Ramos (cell line): Measurements from ENCODE around the gene LNPEP.

Experiments
- in situ Hi-C: fragments of 300-500 bp; cut with MboI; formaldehyde crosslinking; loops from one replicate; pipeline ENCODE4 v1.14.3; 2022; ENCODE audit warnings: low sequenced_read_pairs; ENCODE audit not compliant: unreplicated experiment

LNPEP gene

GRCh38 chr5:96994493-96994892, 58.6 kb downstream of the LNPEP start:
- in situ Hi-C loops: no loop called here

- in situ Hi-C loops: no loop called here
Observed at GRCh38 chr5:96995419-96995818, 59.5 kb downstream of the LNPEP start.

- in situ Hi-C loops: no loop called here
Observed at GRCh38 chr5:96997265-96997859, 61.5 kb downstream of the LNPEP start.

- in situ Hi-C loops: no loop called here
Observed at GRCh38 chr5:96999856-97000255, 64.0 kb downstream of the LNPEP start.

GRCh38 chr5:97000391-97000790, 64.5 kb downstream of the LNPEP start:
- in situ Hi-C loops: no loop called here

GRCh38 chr5:97002983-97003382, 67.1 kb downstream of the LNPEP start:
- in situ Hi-C loops: no loop called here

GRCh38 chr5:97004423-97005060, 68.7 kb downstream of the LNPEP start:
- in situ Hi-C loops: no loop called here

- in situ Hi-C loops: no loop called here
Observed at GRCh38 chr5:97006454-97007060, 70.7 kb downstream of the LNPEP start.

- in situ Hi-C loops: no loop called here
Observed at GRCh38 chr5:97009212-97009898, 73.5 kb downstream of the LNPEP start.

- in situ Hi-C loops: no loop called here
Observed at GRCh38 chr5:97009921-97010320, 74.0 kb downstream of the LNPEP start.

- in situ Hi-C loops: no loop called here
Observed at GRCh38 chr5:97010606-97011005, 74.7 kb downstream of the LNPEP start.

GRCh38 chr5:97011567-97011966, 75.7 kb downstream of the LNPEP start:
- in situ Hi-C loops: no loop called here

GRCh38 chr5:97019435-97020117, 83.7 kb downstream of the LNPEP start:
- in situ Hi-C loops: no loop called here

GRCh38 chr5:97021416-97021815, 85.5 kb downstream of the LNPEP start:
- in situ Hi-C loops: no loop called here

GRCh38 chr5:97022898-97023297, 87.0 kb downstream of the LNPEP start:
- in situ Hi-C loops: no loop called here

- in situ Hi-C loops: no loop called here
Observed at GRCh38 chr5:97026721-97027120, 90.8 kb downstream of the LNPEP start.

GRCh38 chr5:97037819-97038218, 101.9 kb downstream of the LNPEP start:
- in situ Hi-C loops: no loop called here

- in situ Hi-C loops: no loop called here
Observed at GRCh38 chr5:97041239-97041638, 105.4 kb downstream of the LNPEP start.

- in situ Hi-C loops: no loop called here
Observed at GRCh38 chr5:97042996-97043395, 107.1 kb downstream of the LNPEP start.

GRCh38 chr5:97043511-97043910, 107.6 kb downstream of the LNPEP start:
- in situ Hi-C loops: no loop called here

GRCh38 chr5:97044052-97044451, 108.2 kb downstream of the LNPEP start:
- in situ Hi-C loops: no loop called here
